ENCODE measurements around the gene ANKRD24.

GRCh38 chr19:4140237-4140711, 42.2 kb upstream of the ANKRD24 start:
- TF ChIP-seq EZH2 (IDR thresholded peaks at IDR 0.05) (no peak), POLR2AphosphoS5 (IDR thresholded peaks at IDR 0.05; ENCODE audit: borderline replicate concordance, low read depth, low read length) (no peak), FOXP2 (optimal IDR thresholded peaks at IDR 0.05; ENCODE audit: control extremely low read depth, extremely low read length, insufficient read depth) (no peak)

All from SK-N-MC (cell line).